CD4-positive, CD25-positive, alpha-beta regulatory T cell (primary cell): ENCODE data around the gene LRP3. TPM values are rescaled to one million over a fixed set of nuclear protein-coding genes. Genes with fewer than 3 reads are reported as not detected.
A peak's percentile ranks its signal among the peaks of the same experiment; 100 is the strongest.

Source experiments
- ATAC-seq, 2 donors: fragments of 150-1000 bp; cut with Tn5 transposase; one replicate each; pipeline ENCODE4 v1.10.0; 2021; ENCODE audit warnings: low read depth in 2 of 2, moderate number of reproducible peaks in 2 of 2, moderate library complexity in 1 of 2
- DNase-seq, 3 donors: peaks; one replicate each; pipeline versions ENCODE4 v3.0.0 to v3.0.0-alpha.2; 2012 to 2022; ENCODE audit warnings: mixed read lengths in 1 of 3
- H3K27ac ChIP-seq: one replicate; pipeline ENCODE4 v1.7.0; 2013; ENCODE audit warnings: mild to moderate bottlenecking, low read length; ENCODE audit not compliant: insufficient read depth, poor library complexity, severe bottlenecking
- H3K27me3 ChIP-seq: one replicate; pipeline ENCODE4 v1.7.0; 2013; ENCODE audit warnings: low read length; ENCODE audit not compliant: control insufficient read depth, insufficient read depth
- H3K36me3 ChIP-seq: one replicate; pipeline ENCODE4 v1.7.0; 2013; ENCODE audit warnings: mild to moderate bottlenecking, low read length, moderate library complexity; ENCODE audit not compliant: control insufficient read depth, insufficient read depth
- H3K4me1 ChIP-seq: 2 replicates; pipeline ENCODE4 v1.7.0; 2013; ENCODE audit warnings: mild to moderate bottlenecking, low read length; ENCODE audit not compliant: insufficient read depth, control insufficient read depth, poor library complexity, severe bottlenecking
- H3K4me3 ChIP-seq: one replicate; pipeline ENCODE4 v1.7.0; 2013; ENCODE audit warnings: low read depth, mild to moderate bottlenecking, low read length, moderate library complexity
- H3K9me3 ChIP-seq, 2 experiments: 1 replicate in 1 of 2; 2 replicates in 1 of 2; pipeline ENCODE4 v1.7.0; 2013; ENCODE audit warnings: low read length in 2 of 2, mild to moderate bottlenecking in 1 of 2, moderate library complexity in 1 of 2; ENCODE audit not compliant: control insufficient read depth in 2 of 2
- H3K27ac Mint-ChIP-seq, 3 donors: one replicate each; pipeline ENCODE4 v1.8.0; 2020 to 2022; ENCODE audit warnings: mild to moderate bottlenecking in 3 of 3, mixed read lengths in 3 of 3, moderate library complexity in 2 of 3
- H3K27me3 Mint-ChIP-seq: one replicate; pipeline ENCODE4 v1.8.0; 2022; ENCODE audit warnings: mild to moderate bottlenecking, mixed read lengths
- H3K36me3 Mint-ChIP-seq: one replicate; pipeline ENCODE4 v1.8.0; 2020; ENCODE audit warnings: mixed read lengths
- H3K4me1 Mint-ChIP-seq, 4 donors: one replicate each; pipeline ENCODE4 v1.8.0; 2020 to 2022; ENCODE audit warnings: mixed read lengths in 4 of 4, mild to moderate bottlenecking in 1 of 4
- H3K4me3 Mint-ChIP-seq, 4 donors: one replicate each; pipeline ENCODE4 v1.8.0; 2020 to 2022; ENCODE audit warnings: mild to moderate bottlenecking in 4 of 4, mixed read lengths in 4 of 4, moderate library complexity in 3 of 4
- H3K9me3 Mint-ChIP-seq, 7 donors: one replicate each; pipeline ENCODE4 v1.8.0; 2020 to 2022; ENCODE audit warnings: mixed read lengths in 7 of 7, mild to moderate bottlenecking in 3 of 7, moderate library complexity in 2 of 7
- polyA plus RNA-seq, 4 donors: library from polyadenylated mRNA; unstranded; fragments of 300-500 nt; fragmentation: Illumina TruSeq; gene quantifications; one replicate each; pipeline ENCODE4 v1.2.3, GENCODE V29; 2021
- total RNA-seq: library from RNA; stranded (reverse); gene quantifications from one replicate; pipeline ENCODE4 v1.2.3, GENCODE V29; 2022

LRP3 gene
- total and polyA plus RNA-seq, 5 donors from 2014 or later: not detected

GRCh38 chr19:33239223-33239975, 45.3 kb downstream of the LRP3 start:
- Mint-ChIP-seq H3K4me3 (peak overlapping the region in 2 of 4 donors; percentile 9 to 62), H3K9me3 (no peaks in the 10 kb centered on the region), H3K27ac (peak overlapping the region in 1 of 3 donors; percentile 25), H3K36me3 (no peaks in the 10 kb centered on the region), H3K4me1 (peaks cover 5 to 21% (median 13%) of the 10 kb centered on the region in 4 donors), H3K27me3 (no peaks in the 10 kb centered on the region)
- no peaks in the 10 kb centered on the region for H3K36me3 ChIP-seq
- ATAC-seq (no peak), DNase-seq (no peak)
- H3K27me3 ChIP-seq: no peaks in the 10 kb centered on the region
- no peak overlapping the region for H3K4me3 ChIP-seq
- no peak overlapping the region for H3K27ac ChIP-seq
- H3K9me3 ChIP-seq: no peaks in the 10 kb centered on the region
- H3K4me1 ChIP-seq: peaks cover 26% of the 10 kb centered on the region

GRCh38 chr19:33240181-33240771, 46.1 kb downstream of the LRP3 start:
- Mint-ChIP-seq H3K27ac (no peak overlapping the region), H3K9me3 (peaks cover 0 to 3% (median 0%) of the 10 kb centered on the region in 7 donors), H3K36me3 (no peaks in the 10 kb centered on the region), H3K27me3 (no peaks in the 10 kb centered on the region), H3K4me3 (no peak overlapping the region), H3K4me1 (peaks cover 4 to 16% (median 11%) of the 10 kb centered on the region in 4 donors)
- DNase-seq (no peak), ATAC-seq (no peak)
- Histone ChIP-seq H3K9me3 (no peaks in the 10 kb centered on the region), H3K36me3 (no peaks in the 10 kb centered on the region), H3K4me3 (no peak overlapping the region), H3K27me3 (no peaks in the 10 kb centered on the region), H3K4me1 (peaks cover 20% of the 10 kb centered on the region), H3K27ac (no peak overlapping the region)

DNA sequence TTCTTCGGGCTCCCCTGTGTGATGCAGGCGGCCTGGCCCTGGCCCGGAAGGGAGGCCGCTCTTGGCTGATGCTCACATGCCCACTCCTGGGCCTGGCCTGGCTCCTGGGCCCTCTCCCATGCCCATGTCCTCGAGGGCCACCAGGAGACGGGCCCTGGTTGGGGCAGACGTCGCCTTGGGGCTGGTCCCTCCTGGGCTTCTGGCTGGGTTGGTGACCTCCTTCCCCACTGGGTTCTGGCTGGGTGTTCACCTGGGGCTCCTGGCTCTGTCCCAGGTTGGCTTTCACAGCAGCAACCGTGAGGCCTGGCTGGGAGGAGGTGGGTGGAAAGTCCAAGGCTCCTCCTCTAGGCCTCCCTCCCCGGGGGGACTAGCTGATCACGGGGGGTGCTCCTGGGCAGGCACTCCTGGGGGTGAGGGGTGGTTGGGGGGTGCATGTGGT, 47.0 kb downstream of the LRP3 start:
- peaks cover 0 to 3% of the 10 kb centered on the region in 2 experiments for H3K9me3 ChIP-seq
- DNase-seq: no peak
- H3K27me3 Mint-ChIP-seq: no peaks in the 10 kb centered on the region
- peaks cover 0 to 11% (median 6%) of the 10 kb centered on the region in 4 donors for H3K4me1 Mint-ChIP-seq
- H3K4me1 ChIP-seq: peaks cover 12% of the 10 kb centered on the region
- H3K9me3 Mint-ChIP-seq: peaks cover 0 to 3% (median 0%) of the 10 kb centered on the region in 7 donors
- H3K4me3 Mint-ChIP-seq: no peak overlapping the region
- no peak overlapping the region for H3K27ac Mint-ChIP-seq
- no peaks in the 10 kb centered on the region for H3K27me3 ChIP-seq
- H3K36me3 ChIP-seq: no peaks in the 10 kb centered on the region
- no peak for ATAC-seq
- no peaks in the 10 kb centered on the region for H3K36me3 Mint-ChIP-seq
- no peak overlapping the region for H3K4me3 ChIP-seq
- H3K27ac ChIP-seq: no peak overlapping the region

DNA sequence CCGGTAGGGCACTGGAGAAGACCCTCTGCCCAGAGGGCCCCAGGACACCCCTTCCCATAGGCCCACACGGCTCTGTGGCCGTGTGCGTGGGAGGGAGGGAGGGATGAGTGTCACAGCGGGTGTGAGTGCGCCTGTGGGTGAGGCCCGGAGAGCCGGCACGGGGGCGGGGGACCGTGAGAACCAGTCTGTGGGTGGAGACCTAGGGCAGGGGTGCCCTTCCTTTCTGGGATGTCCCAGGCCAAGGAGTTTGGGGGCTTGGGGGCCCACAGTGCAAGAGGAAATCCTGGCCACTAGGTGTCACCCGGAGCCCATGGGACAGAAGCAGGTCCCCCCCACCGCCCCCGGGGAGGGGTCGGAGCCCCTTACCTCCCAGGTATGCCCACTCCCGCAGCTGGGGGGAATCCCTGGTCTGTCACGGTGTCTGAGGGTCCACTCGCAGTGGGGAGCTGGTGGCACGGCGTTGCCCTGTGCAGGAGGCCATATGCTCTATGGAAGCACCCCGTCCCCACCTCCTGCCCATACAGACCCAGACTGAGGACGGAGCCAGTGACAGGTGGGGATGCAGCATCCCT, 47.5 kb downstream of the LRP3 start:
- Histone ChIP-seq H3K4me1 (peaks cover 7% of the 10 kb centered on the region), H3K36me3 (no peaks in the 10 kb centered on the region), H3K4me3 (no peak overlapping the region), H3K27me3 (no peaks in the 10 kb centered on the region), H3K9me3 (peaks cover 0 to 7% of the 10 kb centered on the region in 2 experiments), H3K27ac (no peak overlapping the region)
- ATAC-seq (peak; percentile 23 to 40), DNase-seq (peak in 1 of 3 donors; percentile 15)
- H3K27me3 Mint-ChIP-seq: no peaks in the 10 kb centered on the region
- no peak overlapping the region for H3K4me3 Mint-ChIP-seq
- peaks cover 0 to 7% (median 4%) of the 10 kb centered on the region in 4 donors for H3K4me1 Mint-ChIP-seq
- no peaks in the 10 kb centered on the region for H3K36me3 Mint-ChIP-seq
- H3K27ac Mint-ChIP-seq: no peak overlapping the region
- H3K9me3 Mint-ChIP-seq: peaks cover 0 to 3% (median 0%) of the 10 kb centered on the region in 7 donors

DNA sequence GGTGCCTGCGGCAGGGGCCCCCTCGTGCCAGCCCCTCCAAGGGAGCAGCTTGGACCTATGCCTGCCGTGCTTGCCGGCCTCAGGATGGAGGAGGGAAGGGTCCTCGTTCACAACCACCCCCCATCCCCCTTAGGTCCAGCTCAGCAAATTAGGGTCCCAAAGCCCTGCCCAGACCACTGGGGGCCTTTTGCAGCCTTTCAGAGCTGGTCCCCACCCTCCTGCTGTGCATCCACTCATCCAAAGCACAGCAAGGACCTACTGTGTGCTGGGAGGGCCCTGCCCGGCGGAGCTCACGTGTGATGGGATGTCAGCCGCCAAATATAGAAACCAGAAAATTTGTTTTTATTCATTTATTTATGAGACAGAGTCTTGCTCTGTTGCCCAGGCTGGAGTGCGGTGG, 48.0 kb downstream of the LRP3 start:
- peaks cover 7% of the 10 kb centered on the region for H3K4me1 ChIP-seq
- Mint-ChIP-seq H3K9me3 (peaks cover 0 to 3% (median 0%) of the 10 kb centered on the region in 7 donors), H3K27ac (no peak overlapping the region), H3K4me1 (peaks cover 0 to 7% (median 4%) of the 10 kb centered on the region in 4 donors), H3K36me3 (no peaks in the 10 kb centered on the region), H3K4me3 (no peak overlapping the region), H3K27me3 (no peaks in the 10 kb centered on the region)
- H3K36me3 ChIP-seq: no peaks in the 10 kb centered on the region
- DNase-seq: no peak
- no peak overlapping the region for H3K27ac ChIP-seq
- peaks cover 0 to 7% of the 10 kb centered on the region in 2 experiments for H3K9me3 ChIP-seq
- H3K27me3 ChIP-seq: no peaks in the 10 kb centered on the region
- ATAC-seq: no peak
- H3K4me3 ChIP-seq: no peak overlapping the region

GRCh38 chr19:33242911-33243310, 48.8 kb downstream of the LRP3 start:
- no peaks in the 10 kb centered on the region for H3K36me3 ChIP-seq
- DNase-seq: no peak
- no peak overlapping the region for H3K4me3 Mint-ChIP-seq

DNA sequence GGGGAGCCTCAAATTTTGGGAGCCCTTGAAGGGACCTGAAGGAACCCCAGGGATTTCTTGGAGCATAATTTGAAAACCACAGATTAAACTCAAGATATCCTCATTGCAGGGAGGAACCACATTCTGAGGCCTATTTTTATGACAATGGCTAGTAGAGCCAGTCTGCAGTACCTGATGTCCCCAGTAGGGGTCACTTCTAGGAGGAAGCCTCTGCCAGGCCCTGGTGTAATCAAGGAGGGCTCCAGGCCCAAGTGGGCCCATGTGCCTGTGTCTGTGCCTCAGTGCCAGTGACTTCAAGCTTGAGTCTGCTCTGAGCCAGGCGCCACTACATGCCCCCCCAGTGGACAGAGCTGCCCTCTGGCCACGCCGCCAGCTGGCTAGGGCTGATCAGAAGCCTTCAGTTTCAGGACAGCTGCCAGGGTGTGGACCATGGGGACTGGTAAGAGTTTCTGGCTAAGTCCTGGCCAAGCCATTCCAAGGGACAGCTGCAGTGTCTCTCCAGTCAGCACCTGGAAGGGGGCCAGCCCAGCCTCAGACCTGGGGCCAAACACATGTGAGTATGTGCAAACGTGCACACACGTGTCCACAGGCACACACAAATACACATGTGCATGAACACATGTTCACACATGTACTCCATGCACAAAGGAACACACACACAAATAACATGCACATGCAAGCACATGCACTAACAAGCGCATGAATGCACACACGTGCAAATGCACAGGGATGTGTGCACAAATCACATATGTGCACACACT, 52.0 kb downstream of the LRP3 start:
- peaks cover 0 to 3% (median 1%) of the 10 kb centered on the region in 4 donors for H3K4me1 Mint-ChIP-seq
- no peak overlapping the region for H3K27ac ChIP-seq
- H3K4me1 ChIP-seq: peaks cover 7% of the 10 kb centered on the region
- peaks cover 0 to 3% (median 0%) of the 10 kb centered on the region in 7 donors for H3K9me3 Mint-ChIP-seq
- H3K4me3 Mint-ChIP-seq: no peak overlapping the region
- no peak overlapping the region for H3K4me3 ChIP-seq
- no peaks in the 10 kb centered on the region for H3K36me3 Mint-ChIP-seq
- H3K27me3 ChIP-seq: no peaks in the 10 kb centered on the region
- H3K9me3 ChIP-seq: peaks cover 0 to 7% of the 10 kb centered on the region in 2 experiments
- DNase-seq (no peak), ATAC-seq (no peak)
- no peaks in the 10 kb centered on the region for H3K36me3 ChIP-seq
- no peaks in the 10 kb centered on the region for H3K27me3 Mint-ChIP-seq
- no peak overlapping the region for H3K27ac Mint-ChIP-seq

More at GRCh38 chr19:33242911-33243310, 48.8 kb downstream of the LRP3 start:
- ATAC-seq: no peak
- no peak overlapping the region for H3K27ac ChIP-seq
- Mint-ChIP-seq H3K9me3 (peaks cover 0 to 3% (median 0%) of the 10 kb centered on the region in 7 donors), H3K27me3 (no peaks in the 10 kb centered on the region), H3K36me3 (no peaks in the 10 kb centered on the region), H3K4me1 (peaks cover 0 to 4% (median 2%) of the 10 kb centered on the region in 4 donors), H3K27ac (no peak overlapping the region)
- no peak overlapping the region for H3K4me3 ChIP-seq
- no peaks in the 10 kb centered on the region for H3K27me3 ChIP-seq
- peaks cover 7% of the 10 kb centered on the region for H3K4me1 ChIP-seq
- peaks cover 0 to 7% of the 10 kb centered on the region in 2 experiments for H3K9me3 ChIP-seq
